PC-9 (cell line): Measurements from ENCODE around the gene ATP5MC2.

ENCODE experiments used
- EZH2 ChIP-seq: fragments of 200-600 bp; sonication (generic); IDR thresholded peaks from 2 replicates; pipeline ENCODE4 v1.8.0; 2017; ENCODE audit warnings: antibody characterized with exemption, low read depth
- TF ChIP-seq, protein P1 (sequence below): fragments of 200-600 bp; sonication (generic); conservative IDR thresholded peaks from 2 replicates; pipeline ENCODE4 v1.6.1; 2017; ENCODE audit warnings: mixed run types, antibody characterized with exemption, mild to moderate bottlenecking, moderate library complexity

- TF ChIP-seq, protein P1, sequence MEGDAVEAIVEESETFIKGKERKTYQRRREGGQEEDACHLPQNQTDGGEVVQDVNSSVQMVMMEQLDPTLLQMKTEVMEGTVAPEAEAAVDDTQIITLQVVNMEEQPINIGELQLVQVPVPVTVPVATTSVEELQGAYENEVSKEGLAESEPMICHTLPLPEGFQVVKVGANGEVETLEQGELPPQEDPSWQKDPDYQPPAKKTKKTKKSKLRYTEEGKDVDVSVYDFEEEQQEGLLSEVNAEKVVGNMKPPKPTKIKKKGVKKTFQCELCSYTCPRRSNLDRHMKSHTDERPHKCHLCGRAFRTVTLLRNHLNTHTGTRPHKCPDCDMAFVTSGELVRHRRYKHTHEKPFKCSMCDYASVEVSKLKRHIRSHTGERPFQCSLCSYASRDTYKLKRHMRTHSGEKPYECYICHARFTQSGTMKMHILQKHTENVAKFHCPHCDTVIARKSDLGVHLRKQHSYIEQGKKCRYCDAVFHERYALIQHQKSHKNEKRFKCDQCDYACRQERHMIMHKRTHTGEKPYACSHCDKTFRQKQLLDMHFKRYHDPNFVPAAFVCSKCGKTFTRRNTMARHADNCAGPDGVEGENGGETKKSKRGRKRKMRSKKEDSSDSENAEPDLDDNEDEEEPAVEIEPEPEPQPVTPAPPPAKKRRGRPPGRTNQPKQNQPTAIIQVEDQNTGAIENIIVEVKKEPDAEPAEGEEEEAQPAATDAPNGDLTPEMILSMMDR, result no peak
- TF ChIP-seq EZH2, result no peak
Observed at GRCh38 chr12:53618275-53618674, 57.6 kb downstream of the ATP5MC2 start.
